SK-N-SH (cell line): Measurements from ENCODE around the gene IFNLR1. TPM values are rescaled to one million over a fixed set of nuclear protein-coding genes. Genes with fewer than 3 reads are reported as not detected.

Experiments
- CTCF ChIA-PET: fragments of 300-600, 350-600 bp; formaldehyde crosslinking; extraction: SDS; loops from one replicate; lab custom pipeline; 2021; lab: Yijun Ruan, JAX
- POLR2A ChIA-PET: fragments of 350-600 bp; sonication (Branson Sonifier 250); formaldehyde crosslinking; extraction: SDS; loops from one replicate; lab custom pipeline; 2020; ENCODE audit warnings: antibody characterized with exemption, inconsistent platforms; lab: Yijun Ruan, JAX
- DNase-seq: peaks from one replicate; pipeline ENCODE4 v3.0.0; 2012
- H2AFZ ChIP-seq: fragments of 200-600 bp; sonication (generic); 2 replicates; pipeline ENCODE4 v1.8.1; 2016; ENCODE audit warnings: antibody characterized with exemption, mild to moderate bottlenecking, low read depth
- H3F3A ChIP-seq: fragments of 200-600 bp; sonication (generic); replicated peaks from 2 replicates; pipeline ENCODE3; 2016; ENCODE audit warnings: antibody characterized with exemption, mild to moderate bottlenecking; ENCODE audit not compliant: insufficient read depth
- H3K27ac ChIP-seq, 2 experiments: fragments of 200-500 bp in 1 of 2; fragments of 200-600 bp in 1 of 2; sonication (Bioruptor generic) in 1 of 2; sonication (generic), shearing (Covaris generic) in 1 of 2; 2 replicates each; pipeline versions ENCODE4 v1.5.1 to v1.6.1; 2014 to 2016; ENCODE audit warnings: low read depth in 2 of 2, inconsistent platforms in 1 of 2, low read length in 1 of 2, mild to moderate bottlenecking in 1 of 2, mixed read lengths in 1 of 2
- H3K27me3 ChIP-seq: fragments of 200-600 bp; sonication (generic), shearing (Covaris generic); 2 replicates; pipeline ENCODE4 v1.6.1; 2016; ENCODE audit warnings: mixed run types; ENCODE audit not compliant: insufficient read depth
- H3K36me3 ChIP-seq, 2 experiments: fragments of 200-500 bp in 1 of 2; fragments of 200-600 bp in 1 of 2; sonication (Bioruptor generic) in 1 of 2; sonication (generic) in 1 of 2; replicated peaks in 1 of 2; 2 replicates each; pipeline versions ENCODE3 to v1.5.1; 2014 to 2016; ENCODE audit warnings: low read length in 1 of 2, mild to moderate bottlenecking in 1 of 2; ENCODE audit not compliant: insufficient read depth in 2 of 2, control insufficient read depth in 1 of 2
- H3K4me1 ChIP-seq, 2 experiments: fragments of 200-500 bp in 1 of 2; fragments of 200-600 bp in 1 of 2; sonication (Bioruptor generic) in 1 of 2; sonication (generic), shearing (Covaris generic) in 1 of 2; 2 replicates each; pipeline versions ENCODE4 v1.5.1 to v1.6.1; 2014 to 2016; ENCODE audit warnings: low read depth in 1 of 2, low read length in 1 of 2, mixed run types in 1 of 2; ENCODE audit not compliant: insufficient read depth in 2 of 2, control insufficient read depth in 1 of 2
- H3K4me2 ChIP-seq: fragments of 200-600 bp; sonication (generic), shearing (Covaris generic); 2 replicates; pipeline ENCODE4 v1.6.1; 2017; ENCODE audit warnings: mixed run types
- H3K4me3 ChIP-seq, 2 experiments: fragments of 200-500 bp in 1 of 2; fragments of 200-600 bp in 1 of 2; sonication (Bioruptor generic) in 1 of 2; sonication (generic), shearing (Covaris generic) in 1 of 2; 2 replicates each; pipeline versions ENCODE4 v1.5.1 to v1.8.1; 2014 to 2016; ENCODE audit warnings: low read depth in 2 of 2, inconsistent platforms in 1 of 2, low read length in 1 of 2, mild to moderate bottlenecking in 1 of 2, mixed read lengths in 1 of 2, moderate library complexity in 1 of 2
- H3K79me2 ChIP-seq: fragments of 200-600 bp; sonication (generic); 2 replicates; pipeline ENCODE4 v1.8.1; 2017; ENCODE audit warnings: mild to moderate bottlenecking; ENCODE audit not compliant: insufficient read depth
- H3K9ac ChIP-seq: fragments of 200-600 bp; sonication (generic); 2 replicates; pipeline ENCODE4 v1.6.1; 2017; ENCODE audit warnings: mixed run types
- H3K9me2 ChIP-seq: fragments of 200-600 bp; sonication (generic); 2 replicates; pipeline ENCODE4 v1.6.1; 2017; ENCODE audit warnings: mixed run types
- H3K9me3 ChIP-seq: fragments of 200-600 bp; sonication (generic); 2 replicates; pipeline ENCODE4 v1.6.1; 2017; ENCODE audit warnings: mixed run types, mild to moderate bottlenecking, moderate library complexity
- H4K20me1 ChIP-seq: fragments of 200-600 bp; sonication (generic); 2 replicates; pipeline ENCODE4 v1.6.1; 2017; ENCODE audit warnings: mild to moderate bottlenecking, mixed run types; ENCODE audit not compliant: insufficient read depth
- FOXM1 ChIP-seq: IDR thresholded peaks from 2 replicates; pipeline ENCODE4 v1.4.0; 2012; ENCODE audit warnings: low read depth, mild to moderate bottlenecking
- MAX ChIP-seq: IDR thresholded peaks from 2 replicates; pipeline ENCODE4 v1.4.0; 2012; ENCODE audit warnings: low read depth
- NFIC ChIP-seq: IDR thresholded peaks from 2 replicates; pipeline ENCODE4 v1.4.0; 2012; ENCODE audit warnings: borderline replicate concordance
- NRF1 ChIP-seq: IDR thresholded peaks from 2 replicates; pipeline ENCODE4 v1.6.1; 2012; ENCODE audit warnings: low read depth, mild to moderate bottlenecking, low read length
- RCOR1 ChIP-seq: fragments of 150-350 bp; IDR thresholded peaks from 2 replicates; pipeline ENCODE4 v1.6.1; 2017; ENCODE audit warnings: antibody characterized with exemption, low read length
- REST ChIP-seq: IDR thresholded peaks from 2 replicates; pipeline ENCODE4 v1.6.1; 2012; ENCODE audit warnings: mild to moderate bottlenecking, low read depth, low read length, moderate library complexity
- RFX5 ChIP-seq: IDR thresholded peaks from 2 replicates; pipeline ENCODE4 v1.6.1; 2012; ENCODE audit warnings: mild to moderate bottlenecking, improper control_type of control experiment, low read length
- RXRA ChIP-seq: IDR thresholded peaks from 2 replicates; pipeline ENCODE4 v1.4.0; 2012; ENCODE audit warnings: low read depth, mild to moderate bottlenecking, borderline replicate concordance
- TAF1 ChIP-seq: IDR thresholded peaks from 2 replicates; pipeline ENCODE4 v1.6.1; 2012; ENCODE audit warnings: low read depth, mild to moderate bottlenecking, low read length, moderate library complexity, borderline replicate concordance
- TCF12 ChIP-seq: IDR thresholded peaks from 2 replicates; pipeline ENCODE4 v1.4.0; 2012
- USF1 ChIP-seq: IDR thresholded peaks from 2 replicates; pipeline ENCODE4 v1.4.0; 2012; ENCODE audit warnings: low read depth, borderline replicate concordance
- USF2 ChIP-seq: fragments of 150-350 bp; IDR thresholded peaks from 2 replicates; pipeline ENCODE4 v1.6.1; 2017; ENCODE audit warnings: antibody characterized with exemption, low read length, low read depth, borderline replicate concordance
- WGBS: methylation state at CpG from one replicate; pipeline ENCODE4 v1.1.6; 2017; ENCODE audit warnings: low lambda C conversion rate; 5-methylcytosine and 5-hydroxymethylcytosine counted together
- polyA plus RNA-seq, 3 experiments: library from polyadenylated mRNA; depleted of rRNA; stranded (reverse); fragments of >200 nt; gene quantifications; 2 replicates each; pipeline ENCODE4 v1.2.3, GENCODE V29; 2012
- TF ChIP-seq, protein P1 (sequence below): fragments of 200-600 bp; sonication (generic); IDR thresholded peaks from 2 replicates; pipeline ENCODE4 v1.6.1; 2017; ENCODE audit warnings: antibody characterized with exemption, mild to moderate bottlenecking, moderate library complexity

IFNLR1 gene
- polyA plus RNA-seq, 1 of the 3 experiments (the other 2 are of a cell fraction) = 0.30 TPM

GRCh38 chr1:24204116-24204515 lies 17.0 kb upstream of the IFNLR1 start (continued):
- TF ChIP-seq REST (no peak), MAX (no peak)

DNA sequence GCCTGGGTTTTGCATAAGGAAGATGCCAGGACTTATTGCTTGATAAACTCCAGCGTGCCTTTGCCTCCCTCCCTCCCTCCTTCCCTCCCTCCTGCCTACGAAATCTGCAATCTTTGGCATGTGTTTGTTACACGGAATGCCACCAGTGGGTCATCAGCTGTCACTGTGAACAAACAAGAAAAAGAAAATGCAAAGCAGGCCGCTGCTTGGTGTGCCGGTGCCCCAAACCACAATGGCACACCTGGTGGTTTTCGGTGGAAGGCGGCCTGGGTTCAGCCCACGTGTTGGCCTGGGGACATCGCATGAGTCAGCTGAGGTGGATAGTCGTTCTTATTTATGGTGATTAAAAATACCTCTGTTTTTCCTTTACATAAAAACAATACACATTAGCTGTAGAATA lies 16.3 kb upstream of the IFNLR1 start:
- no peak overlapping the region for H2AFZ ChIP-seq
- H3F3A ChIP-seq = no peaks in the 10 kb centered on the region
- H3K9me3 ChIP-seq = no peaks in the 10 kb centered on the region
- H3K4me3 ChIP-seq = no peak overlapping the region
- ChIA-PET CTCF (interaction anchor here (1.1 to 9.0 kb wide), 3 partner anchors 53 to 189 kb away, joined by 3 to 135 read pairs (median 3); no protein-coding TSS in a partner anchor), POLR2A (no interaction called here)
- no peak overlapping the region for H3K27ac ChIP-seq
- H4K20me1 ChIP-seq = no peaks in the 10 kb centered on the region
- H3K79me2 ChIP-seq = no peaks in the 10 kb centered on the region
- H3K4me2 ChIP-seq = no peak overlapping the region
- H3K9me2 ChIP-seq = no peaks in the 10 kb centered on the region
- WGBS = 72% methylated on average over 10 of the region's 10 CpGs
- DNase-seq = no peak
- no peaks in the 10 kb centered on the region; the same call in 1 of the 2 replicates for H3K27me3 ChIP-seq
- no peak overlapping the region for H3K9ac ChIP-seq
- TF ChIP-seq, protein P1, sequence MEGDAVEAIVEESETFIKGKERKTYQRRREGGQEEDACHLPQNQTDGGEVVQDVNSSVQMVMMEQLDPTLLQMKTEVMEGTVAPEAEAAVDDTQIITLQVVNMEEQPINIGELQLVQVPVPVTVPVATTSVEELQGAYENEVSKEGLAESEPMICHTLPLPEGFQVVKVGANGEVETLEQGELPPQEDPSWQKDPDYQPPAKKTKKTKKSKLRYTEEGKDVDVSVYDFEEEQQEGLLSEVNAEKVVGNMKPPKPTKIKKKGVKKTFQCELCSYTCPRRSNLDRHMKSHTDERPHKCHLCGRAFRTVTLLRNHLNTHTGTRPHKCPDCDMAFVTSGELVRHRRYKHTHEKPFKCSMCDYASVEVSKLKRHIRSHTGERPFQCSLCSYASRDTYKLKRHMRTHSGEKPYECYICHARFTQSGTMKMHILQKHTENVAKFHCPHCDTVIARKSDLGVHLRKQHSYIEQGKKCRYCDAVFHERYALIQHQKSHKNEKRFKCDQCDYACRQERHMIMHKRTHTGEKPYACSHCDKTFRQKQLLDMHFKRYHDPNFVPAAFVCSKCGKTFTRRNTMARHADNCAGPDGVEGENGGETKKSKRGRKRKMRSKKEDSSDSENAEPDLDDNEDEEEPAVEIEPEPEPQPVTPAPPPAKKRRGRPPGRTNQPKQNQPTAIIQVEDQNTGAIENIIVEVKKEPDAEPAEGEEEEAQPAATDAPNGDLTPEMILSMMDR = no peak
- TF ChIP-seq NRF1 (no peak), RFX5 (no peak), TCF12 (no peak), RCOR1 (no peak), RXRA (no peak), USF2 (no peak), NFIC (no peak), USF1 (no peak), FOXM1 (no peak), TAF1 (no peak)
- peaks cover 0 to 7% of the 10 kb centered on the region in 2 experiments; a peak in 1 of 4 replicates for H3K4me1 ChIP-seq
- H3K36me3 ChIP-seq = no peaks in the 10 kb centered on the region
